Left lung (tissue), 10 donors: ENCODE results near the gene SMARCD1. TPM values are rescaled to one million over a fixed set of nuclear protein-coding genes. Genes with fewer than 3 reads are reported as not detected.

Experiments used
- ATAC-seq: fragments of 200-7000 bp; cut with Tn5 transposase; one replicate; pipeline ENCODE4 v1.9.1; 2020; ENCODE audit warnings: moderate library complexity
- DNase-seq, 4 donors: peaks; one replicate each; pipeline ENCODE4 v3.0.0-alpha.2; 2013 to 2020
- H3K27ac ChIP-seq, 2 donors: fragments of 200-600 bp; sonication (generic) in 1 of 2; one replicate each; pipeline versions ENCODE4 v1.5.0 to v1.8.0; 2020 to 2021
- H3K27me3 ChIP-seq, 2 donors: fragments of 200-600 bp; sonication (generic) in 1 of 2; one replicate each; pipeline versions ENCODE4 v1.5.0 to v1.8.0; 2020 to 2021
- H3K36me3 ChIP-seq, 2 donors: fragments of 200-600 bp; sonication (generic) in 1 of 2; one replicate each; pipeline versions ENCODE4 v1.5.0 to v1.8.0; 2020 to 2021
- H3K4me1 ChIP-seq, 2 donors: fragments of 200-600 bp; one replicate each; pipeline ENCODE4 v1.8.0; 2021
- H3K4me3 ChIP-seq, 2 donors: fragments of 200-600 bp; sonication (generic) in 1 of 2; one replicate each; pipeline versions ENCODE4 v1.5.0 to v1.8.0; 2020 to 2021; ENCODE audit warnings: mild to moderate bottlenecking in 1 of 2
- H3K9me3 ChIP-seq, 2 donors: fragments of 200-600 bp; sonication (generic) in 1 of 2; one replicate each; pipeline versions ENCODE4 v1.5.0 to v1.8.0; 2020 to 2021
- CTCF ChIP-seq, 2 donors: fragments of 200-600 bp; sonication (generic) in 1 of 2; IDR thresholded peaks; one replicate each; pipeline versions ENCODE4 v1.5.0 to v1.8.0; 2021; ENCODE audit warnings: antibody characterized with exemption in 2 of 2
- intact Hi-C, 2 donors: fragments of 100-400 bp; cut with DNase I; formaldehyde crosslinking; loops; one replicate each; pipeline versions ENCODE4 v1.11.2 to v1.14.2; 2022
- polyA plus RNA-seq, 6 donors: library from polyadenylated mRNA; unstranded; fragments of 120-200 nt; gene quantifications; one replicate each; pipeline ENCODE4 v1.2.1, GENCODE V29; 2013; ENCODE audit not compliant: insufficient read length in 6 of 6
- total RNA-seq, 2 donors: library from RNA; stranded (reverse); fragmentation: NEBNext Ultra II Directional; extraction: Animal tissue kit (Norgen Biotek cat#: 25700); gene quantifications; one replicate each; pipeline ENCODE4 v1.2.1, GENCODE V29; 2021
- donor health status: DM: no; HTN: yes; CAD: no.
- donor health status: DM: no; HTN: no; CAD: no.

SMARCD1 gene
- total and polyA plus RNA-seq, 8 donors = 33.1 to 155 (median 139) TPM

GRCh38 chr12:50086148-50086547 lies 1.0 kb downstream of the SMARCD1 start:
- no peaks in the 10 kb centered on the region for H3K9me3 ChIP-seq
- ATAC-seq (no peak), DNase-seq (no peak)
- TF ChIP-seq CTCF (IDR thresholded peaks at IDR 0.05) = no peak
- peaks cover 8 to 41% of the 10 kb centered on the region in 2 donors for H3K36me3 ChIP-seq
- H3K4me1 ChIP-seq = peaks cover 0 to 22% of the 10 kb centered on the region in 2 donors
- intact Hi-C loops = no loop called here
- peaks cover 0 to 2% of the 10 kb centered on the region in 2 donors for H3K27me3 ChIP-seq
- peak overlapping the region in 1 of 2 donors; percentile 93 for H3K27ac ChIP-seq
- H3K4me3 ChIP-seq = peak overlapping the region in 1 of 2 donors; percentile 81

GRCh38 chr12:50087151-50087550 lies 2.0 kb downstream of the SMARCD1 start:
- Histone ChIP-seq H3K4me3 (no peak overlapping the region), H3K27ac (no peak overlapping the region), H3K27me3 (no peaks in the 10 kb centered on the region), H3K9me3 (no peaks in the 10 kb centered on the region), H3K36me3 (peaks cover 8 to 51% of the 10 kb centered on the region in 2 donors), H3K4me1 (peaks cover 0 to 22% of the 10 kb centered on the region in 2 donors)
- no peak for ATAC-seq
- no peak for TF ChIP-seq CTCF (IDR thresholded peaks at IDR 0.05)
- intact Hi-C loops = no loop called here
- no peak for DNase-seq

- no peaks in the 10 kb centered on the region for H3K27me3 ChIP-seq
- H3K9me3 ChIP-seq = no peaks in the 10 kb centered on the region
- intact Hi-C loops = no loop called here
- no peak overlapping the region for H3K4me3 ChIP-seq
- no peak for ATAC-seq
- no peak for DNase-seq
- H3K36me3 ChIP-seq = peaks cover 8 to 60% of the 10 kb centered on the region in 2 donors
- no peak for TF ChIP-seq CTCF (IDR thresholded peaks at IDR 0.05)
- peak overlapping the region in 1 of 2 donors; percentile 14 for H3K27ac ChIP-seq
- peaks cover 0 to 22% of the 10 kb centered on the region in 2 donors for H3K4me1 ChIP-seq
These were observed 2.9 kb downstream of the SMARCD1 start for GRCh38 chr12:50087995-50088394.

- peak; percentile 79 for TF ChIP-seq CTCF (IDR thresholded peaks at IDR 0.05)
- no peak for DNase-seq
- intact Hi-C loops = no loop called here
These were observed 3.6 kb downstream of the SMARCD1 start for GRCh38 chr12:50088577-50089335.

GRCh38 chr12:50089730-50090129 lies 4.6 kb downstream of the SMARCD1 start:
- TF ChIP-seq CTCF (IDR thresholded peaks at IDR 0.05) = no peak
- DNase-seq (no peak), ATAC-seq (no peak)
- Histone ChIP-seq H3K9me3 (no peaks in the 10 kb centered on the region), H3K27ac (no peak overlapping the region), H3K4me3 (no peak overlapping the region), H3K36me3 (peaks cover 11 to 77% of the 10 kb centered on the region in 2 donors), H3K27me3 (no peaks in the 10 kb centered on the region), H3K4me1 (peaks cover 0 to 17% of the 10 kb centered on the region in 2 donors)
- intact Hi-C loops = no loop called here

More at GRCh38 chr12:50088577-50089335, 3.6 kb downstream of the SMARCD1 start:
- no peaks in the 10 kb centered on the region for H3K9me3 ChIP-seq
- H3K27me3 ChIP-seq = no peaks in the 10 kb centered on the region
- H3K4me1 ChIP-seq = peaks cover 0 to 22% of the 10 kb centered on the region in 2 donors
- H3K4me3 ChIP-seq = no peak overlapping the region
- H3K36me3 ChIP-seq = peaks cover 8 to 67% of the 10 kb centered on the region in 2 donors
- peak; percentile 40 for ATAC-seq
- no peak overlapping the region for H3K27ac ChIP-seq
